NCI-H2081 treated with DMSO at 0.1 percent for 48 hours (cell line): ENCODE data around the gene NTM.
"Not testable (repeated sequence)": the region's sequence is repeated elsewhere in the genome, so short reads cannot be mapped to it uniquely, and the experiment has no call there.

Experiments
- DNase-seq: peaks from one replicate; lab custom pipeline; 2025; lab: John Stamatoyannopoulos, UW

The NTM gene

DNA sequence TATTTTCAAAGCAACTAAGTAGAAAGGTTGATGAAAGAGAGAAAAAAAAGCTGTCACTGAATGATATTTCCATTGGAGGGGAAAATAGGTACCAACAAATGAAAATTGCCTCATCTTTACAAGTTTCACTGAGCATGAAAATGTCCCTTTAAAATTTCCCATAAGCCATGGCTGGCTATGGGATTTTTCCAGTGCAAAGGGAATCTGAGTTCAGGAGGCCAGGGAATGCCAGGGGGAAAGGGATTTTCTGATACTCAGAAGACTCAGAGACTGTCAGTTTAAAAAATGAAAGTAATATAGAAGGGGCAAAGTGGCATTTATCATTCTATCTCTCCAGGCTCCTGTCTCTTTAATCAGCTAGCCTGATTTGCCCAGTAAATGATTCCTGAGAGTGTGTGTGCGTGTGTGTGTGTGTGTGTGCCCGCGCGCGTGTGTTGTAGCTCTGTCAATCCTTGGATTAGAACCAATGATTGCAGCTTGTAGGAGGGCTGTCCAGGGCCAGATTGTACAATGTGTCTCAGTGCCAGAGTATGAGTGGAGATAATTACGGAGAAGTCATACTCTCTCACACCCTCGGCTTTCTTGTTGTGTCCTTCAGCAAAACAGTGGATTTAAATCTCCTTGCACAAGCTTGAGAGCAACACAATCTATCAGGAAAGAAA is at the start of gene NTM:
Gene NTM, plus strand, starts transcription at position 526 of the 662 bp plus-strand sequence.
- DNase-seq = no peak

GRCh38 chr11:131324921-131325570 is 45.4 kb upstream of the NTM start:
- DNase-seq = no peak

GRCh38 chr11:131326829-131327228 is 43.6 kb upstream of the NTM start:
- no peak for DNase-seq

- DNase-seq = no peak
These were observed 43.0 kb upstream of the NTM start for GRCh38 chr11:131327421-131327820.

- DNase-seq = no peak
These were observed 41.6 kb upstream of the NTM start for GRCh38 chr11:131328843-131329242.

DNA sequence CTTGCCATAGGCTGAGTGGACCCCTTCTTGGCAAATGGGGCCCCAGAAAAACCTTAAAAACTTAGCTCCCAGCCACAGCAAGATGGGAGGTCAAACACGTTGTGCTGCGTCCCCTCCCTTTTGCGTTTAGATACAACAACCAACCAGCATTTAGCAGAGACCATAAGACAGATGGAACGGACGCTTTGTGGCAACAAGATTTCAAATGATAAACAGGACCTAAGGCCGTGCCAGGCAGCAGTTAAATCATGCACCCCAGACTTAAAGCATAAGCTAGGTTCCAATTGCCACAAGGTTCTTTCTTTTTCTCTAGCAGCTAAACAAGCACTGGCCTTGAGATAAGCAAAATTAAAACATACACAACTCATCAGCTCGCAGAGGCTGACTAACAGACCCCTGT is 39.4 kb upstream of the NTM start:
- DNase-seq = no peak

DNA sequence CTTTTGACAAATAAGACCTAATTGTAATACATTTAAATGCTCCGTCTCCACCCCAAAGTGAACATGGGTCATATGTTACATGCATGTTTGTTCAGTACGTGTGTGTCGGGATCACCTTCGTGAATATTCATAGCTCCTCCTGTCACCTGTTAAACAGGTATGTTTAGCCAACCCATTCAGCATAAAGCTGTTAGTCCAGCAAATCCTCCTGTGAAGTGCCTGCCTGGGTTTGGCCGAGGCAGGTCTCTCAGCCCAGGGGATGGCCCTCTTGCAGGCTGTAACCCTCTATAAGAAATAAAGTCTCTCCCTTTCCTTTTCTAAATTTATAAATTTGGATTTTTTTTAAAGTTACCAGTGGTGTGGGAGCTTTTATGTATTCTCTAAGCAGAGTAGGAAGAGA is 38.9 kb upstream of the NTM start:
- no peak for DNase-seq

GRCh38 chr11:131334601-131335000 is 35.8 kb upstream of the NTM start:
- DNase-seq = no peak

GRCh38 chr11:131341900-131342299 is 28.5 kb upstream of the NTM start:
- not testable (repeated sequence) for DNase-seq

DNA sequence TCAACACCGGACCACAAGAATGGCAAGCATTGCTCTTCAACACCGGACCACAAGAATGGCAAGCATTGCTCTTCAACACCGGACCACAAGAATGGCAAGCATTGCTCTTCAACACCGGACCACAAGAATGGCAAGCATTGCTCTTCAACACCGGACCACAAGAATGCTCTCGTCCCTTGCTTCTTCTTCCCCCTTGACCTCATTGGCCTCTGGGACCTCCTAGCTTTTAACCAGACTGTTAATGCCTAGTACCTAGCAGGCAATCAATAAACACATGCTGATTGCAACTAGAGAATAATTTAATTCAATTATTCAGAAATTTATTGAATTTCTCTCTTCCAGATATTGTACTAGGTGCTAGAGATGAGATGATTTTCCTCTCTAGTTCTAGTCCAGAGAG is 28.0 kb upstream of the NTM start:
- not testable (repeated sequence) for DNase-seq

- DNase-seq = no peak
These were observed 25.0 kb upstream of the NTM start for GRCh38 chr11:131345406-131345805.

DNA sequence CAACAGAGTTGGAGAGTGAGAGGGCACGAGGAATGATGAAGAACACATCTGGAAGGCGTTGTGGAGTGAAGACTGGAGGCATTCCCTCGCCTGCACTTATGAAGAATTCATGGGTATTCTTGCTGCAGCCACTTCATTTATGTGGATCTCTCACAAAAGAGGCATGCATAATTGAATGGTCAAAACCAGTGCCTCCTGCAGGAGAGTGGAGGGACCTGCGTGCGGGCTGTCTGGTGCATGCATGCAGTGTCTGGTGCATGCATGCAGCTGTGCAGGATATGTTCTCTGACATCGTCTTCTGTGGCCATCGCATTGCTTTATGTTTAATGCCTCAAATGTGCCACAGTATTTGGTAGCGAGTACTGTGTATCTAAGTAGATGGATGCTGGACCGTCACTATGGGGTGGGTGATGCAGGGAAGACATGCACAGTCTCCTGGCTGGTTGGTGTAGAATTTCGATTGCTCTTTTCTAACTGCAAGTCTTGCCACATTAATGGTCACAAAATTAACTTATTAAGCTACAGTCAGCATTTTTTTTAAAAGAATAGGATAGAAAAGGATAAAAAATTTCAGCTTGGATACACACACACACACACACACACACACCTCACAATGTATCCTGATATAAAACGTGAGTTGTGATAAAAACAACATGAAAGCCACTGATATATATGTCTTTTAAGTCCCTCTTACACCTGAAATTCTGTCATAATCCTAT is 20.9 kb upstream of the NTM start:
- no peak for DNase-seq

DNA sequence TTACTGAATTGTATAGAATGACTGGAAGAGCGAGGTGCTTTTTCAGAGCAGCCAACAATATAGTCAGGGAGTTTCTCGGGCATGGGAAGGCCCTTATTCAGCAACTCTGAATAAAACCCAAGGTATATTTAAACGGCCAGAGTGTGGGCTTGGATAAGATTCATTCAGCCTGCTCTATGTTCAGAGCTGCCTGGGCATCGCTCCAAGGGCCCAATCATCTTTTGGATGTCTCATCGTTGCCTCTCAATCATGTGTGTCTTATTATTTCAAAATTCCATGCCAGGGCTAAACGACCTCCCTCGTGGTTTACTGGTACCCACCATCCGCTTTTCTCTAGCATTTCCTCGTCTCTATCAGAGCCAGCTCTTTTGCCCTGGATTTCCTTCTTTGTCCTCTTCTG is 19.5 kb upstream of the NTM start:
- DNase-seq = no peak

DNA sequence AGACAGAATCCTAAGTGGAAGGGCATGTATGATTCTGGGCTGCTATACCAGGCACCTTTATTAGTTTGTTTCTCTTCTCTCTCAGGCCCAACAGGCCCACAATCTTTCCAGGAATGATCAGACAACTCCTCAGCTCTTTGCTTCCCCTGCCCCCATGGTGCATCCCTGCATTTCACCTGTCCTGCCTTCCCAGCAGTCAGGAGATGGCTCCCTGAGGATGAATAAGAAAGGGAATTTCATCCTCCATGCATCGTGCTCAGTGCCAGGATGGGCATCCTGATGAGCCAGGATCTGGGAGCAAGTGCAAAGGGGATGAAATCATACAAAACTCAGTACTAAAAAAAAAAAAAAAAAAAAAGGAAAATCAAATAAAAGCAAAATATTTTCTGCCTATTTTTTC is 18.6 kb upstream of the NTM start:
- no peak for DNase-seq

DNA sequence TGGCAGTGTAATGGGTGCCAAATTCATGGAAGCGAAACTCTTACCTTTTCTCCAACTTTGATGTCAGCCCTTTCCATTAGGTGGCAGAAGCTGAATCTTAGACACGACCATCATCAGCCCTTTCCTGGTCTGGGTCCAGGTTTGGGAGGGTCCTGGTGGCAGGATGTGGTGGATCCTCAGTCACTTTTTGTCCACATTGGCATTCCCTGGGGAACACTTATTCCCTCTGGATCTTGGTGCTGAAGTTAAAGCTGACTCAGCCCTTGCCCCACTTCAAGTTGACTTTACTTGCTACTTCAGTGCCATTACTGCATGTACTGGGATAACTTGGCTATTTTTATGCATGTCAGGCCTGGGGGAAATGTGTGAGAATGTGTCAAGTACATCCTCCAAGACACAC is 16.6 kb upstream of the NTM start:
- no peak for DNase-seq

DNA sequence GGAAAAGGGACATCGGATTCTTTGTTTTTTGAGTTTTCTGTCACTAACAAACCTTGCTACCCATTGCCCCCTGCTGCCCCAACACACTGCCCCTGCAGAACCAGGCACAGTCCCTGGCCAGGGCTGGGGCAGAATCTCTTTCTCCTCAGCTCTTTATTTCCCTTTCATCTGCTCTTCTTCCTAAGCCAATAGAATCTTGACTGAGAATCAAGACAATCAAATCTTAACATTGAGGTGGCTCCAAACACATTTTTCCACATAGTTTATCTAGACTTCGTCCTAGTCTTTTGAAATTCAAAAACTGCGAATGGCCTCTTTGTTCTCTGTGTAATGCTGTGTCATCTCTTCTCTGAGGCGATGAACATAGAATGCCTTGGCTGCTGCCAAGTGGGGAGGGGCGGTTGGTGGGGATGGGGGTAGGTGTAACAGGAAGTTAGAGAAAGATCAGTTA is 16.1 kb upstream of the NTM start:
- no peak for DNase-seq

- DNase-seq = no peak
These were observed 14.2 kb upstream of the NTM start for GRCh38 chr11:131356206-131356605.

GRCh38 chr11:131365329-131365930 is 5.0 kb upstream of the NTM start:
- no peak for DNase-seq

DNA sequence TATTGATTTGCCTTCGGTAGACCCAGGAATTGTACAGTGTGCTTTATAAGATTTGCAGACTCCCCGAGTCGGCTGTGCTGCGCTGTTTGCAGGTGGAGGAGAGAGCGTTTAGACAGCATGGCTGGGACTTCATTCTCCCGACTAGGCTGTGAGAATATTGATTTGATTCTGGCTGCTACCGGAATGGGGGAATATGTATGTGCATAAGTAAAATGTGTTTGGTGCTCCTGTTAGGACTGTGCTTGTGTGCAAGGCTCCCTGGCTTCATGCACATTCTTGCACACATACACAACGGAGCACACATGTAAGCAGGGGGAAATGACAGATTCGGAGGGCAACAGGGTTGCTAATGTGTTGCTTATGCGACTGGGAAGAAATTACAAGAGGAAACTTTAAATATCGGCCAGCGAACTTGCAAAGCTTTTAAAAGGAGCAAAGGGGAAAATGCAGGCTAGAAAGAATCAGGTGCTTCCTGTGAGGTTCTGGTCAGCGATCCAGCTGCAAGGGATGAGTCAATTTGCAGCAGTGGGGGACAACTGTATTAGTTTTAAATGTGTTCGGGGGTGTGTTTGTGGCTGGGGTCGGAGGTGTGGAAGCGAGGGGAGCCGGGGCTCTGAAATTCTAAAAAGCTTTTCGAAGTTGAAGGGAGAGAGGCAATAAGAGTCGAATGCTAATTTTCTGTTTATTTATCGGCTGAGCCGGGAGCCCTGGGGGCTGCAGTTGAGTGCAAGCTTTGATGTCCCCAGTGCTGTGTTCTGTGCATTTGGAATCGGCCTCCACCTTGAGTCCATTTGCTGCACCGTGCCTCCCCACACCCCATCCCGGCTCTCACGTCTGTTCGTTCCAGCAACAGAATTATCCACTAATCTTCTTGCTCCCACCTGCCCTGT is 731 bp downstream of the NTM start:
- DNase-seq = no peak

DNA sequence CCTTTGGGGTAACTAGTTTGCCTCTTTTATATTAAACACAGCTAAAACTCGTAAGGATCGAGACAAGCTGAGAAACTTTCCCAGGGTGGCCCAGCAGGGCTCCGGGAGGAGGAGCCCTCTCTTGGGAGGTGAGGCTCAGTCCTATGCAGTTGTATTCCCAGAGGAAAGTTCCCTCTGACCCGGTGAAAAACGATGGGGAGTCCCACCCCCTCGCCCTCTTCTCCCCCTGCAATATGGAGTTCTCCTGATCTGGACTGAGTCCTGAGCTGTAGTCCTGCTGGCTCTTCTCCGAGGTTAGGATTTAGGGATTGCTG is 1.3 kb downstream of the NTM start:
- DNase-seq = no peak

DNA sequence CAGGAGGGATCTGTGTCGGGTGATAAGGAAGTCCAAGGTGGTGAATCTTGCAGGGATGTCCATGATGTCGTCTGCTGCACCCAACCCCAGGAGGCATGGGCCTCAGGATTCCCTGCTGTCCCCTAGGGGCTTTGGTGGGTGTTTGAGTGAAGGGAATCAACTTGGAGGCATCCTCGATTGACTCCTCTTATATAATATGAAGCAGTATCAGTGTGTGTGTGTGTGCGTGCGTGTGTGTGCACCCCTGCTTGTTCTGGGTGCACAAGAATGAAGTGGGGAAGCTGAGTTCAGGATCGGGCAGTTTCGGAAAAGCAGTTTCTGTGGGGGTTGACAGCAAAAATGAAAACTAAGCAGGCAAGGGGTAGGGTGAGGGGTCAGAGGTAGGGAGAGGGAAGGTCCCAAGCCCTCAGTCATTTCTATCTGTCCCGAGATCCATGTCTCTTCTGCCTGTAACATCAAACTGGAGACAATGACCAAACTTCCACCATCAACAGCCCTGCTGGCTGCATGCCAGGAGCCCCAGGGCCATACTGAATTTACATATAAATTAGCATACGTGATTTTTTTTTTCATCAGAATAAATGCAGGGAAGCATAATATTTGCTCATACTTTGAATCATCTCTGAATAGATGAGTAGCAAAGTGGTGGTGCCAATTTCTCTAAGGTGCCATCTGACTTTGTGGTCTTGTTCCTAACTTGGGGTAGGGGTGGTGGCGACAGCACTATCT is 2.0 kb downstream of the NTM start:
- DNase-seq = no peak
